SK-N-MC (cell line): ENCODE measurements around the gene MAP2.

Experiments used
- EZH2 ChIP-seq: fragments of 200-600 bp; sonication (generic); IDR thresholded peaks from one replicate; pipeline ENCODE4 v1.6.1; 2017; ENCODE audit warnings: antibody characterized with exemption
- POLR2AphosphoS5 ChIP-seq: IDR thresholded peaks from 2 replicates; pipeline ENCODE4 v1.6.1; 2012; ENCODE audit warnings: mild to moderate bottlenecking, low read depth, low read length, borderline replicate concordance

DNA sequence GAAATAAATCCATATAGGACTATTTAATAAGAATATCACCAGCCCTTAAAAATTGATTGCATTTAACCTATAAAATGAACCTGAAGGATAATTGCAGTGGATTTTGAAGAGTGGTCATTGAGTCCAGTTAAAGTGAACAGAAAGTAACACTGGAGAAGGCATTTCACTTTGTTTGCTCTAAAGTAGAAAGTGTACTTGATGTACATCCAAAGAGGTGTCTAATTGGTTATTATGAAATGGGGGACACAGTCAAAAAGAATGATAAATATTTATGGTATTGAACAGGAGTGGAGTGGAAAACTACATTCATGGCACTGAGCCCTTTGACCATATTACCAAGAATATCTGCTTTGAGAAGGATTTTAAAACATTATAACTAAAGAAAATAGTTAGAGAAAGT is 28.2 kb upstream of the MAP2 start:
- TF ChIP-seq EZH2 = no peak
- no peak for TF ChIP-seq POLR2AphosphoS5
